ENCODE data around the gene PROB1. TPM values are rescaled to one million over a fixed set of nuclear protein-coding genes. Genes with fewer than 3 reads are reported as not detected.
"Not testable (repeated sequence)": the region's sequence is repeated elsewhere in the genome, so short reads cannot be mapped to it uniquely, and the experiment has no call there.

The PROB1 gene
- total and polyA plus RNA-seq, 2 of the 8 experiments (the other 6 are each of a cell fraction or from before 2014, with no cell fraction given), result 0.89 to 3.1 TPM

DNA sequence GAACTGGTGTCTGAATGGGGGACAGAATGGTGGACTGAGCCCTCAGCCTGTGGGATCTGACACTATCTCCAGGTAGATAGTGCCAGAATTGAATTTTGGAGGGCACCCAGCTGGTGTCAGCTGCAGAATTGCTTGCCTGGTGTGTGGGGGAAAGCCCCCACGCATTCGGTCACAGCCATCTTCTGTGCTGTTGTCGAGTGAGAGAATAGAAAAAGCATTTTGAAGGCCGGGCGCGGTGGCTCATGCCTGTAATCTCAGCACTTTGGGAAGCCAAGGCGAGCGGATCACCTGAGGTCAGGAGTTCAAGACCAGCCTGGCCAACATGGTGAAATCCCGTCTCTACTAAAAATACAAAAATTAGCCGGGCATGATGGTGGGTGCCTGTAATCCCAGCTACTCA, 7.9 kb downstream of the PROB1 start:
- ChIA-PET CTCF (ENCODE audit: partially characterized antibody) (interaction anchor here (0.6 to 2.7 kb wide), 2 partner anchors 16 to 240 kb away, joined by 3 to 15 read pairs; no protein-coding TSS in a partner anchor), POLR2A (ENCODE audit: partially characterized antibody) (interaction anchor here (1.0 to 3.6 kb wide), 6 partner anchors 11 to 94 kb away, joined by 3 to 16 read pairs (median 6); partner anchors contain the start of genes MATR3 and SPATA24)
- not testable (repeated sequence) for H3K79me2 ChIP-seq (ENCODE audit: control insufficient read depth in 1 of 2, insufficient read depth in 2 of 2, low read length in 2 of 2); H3K9me3 ChIP-seq (ENCODE audit: insufficient read depth in 2 of 2, low read depth in 1 of 2, low read length in 1 of 2); H2BK20ac ChIP-seq (ENCODE audit: low read length); H2BK120ac ChIP-seq (replicated peaks; ENCODE audit: low read depth, low read length); H2BK5ac ChIP-seq (ENCODE audit: low read depth, low read length); H3K4me2 ChIP-seq (ENCODE audit: insufficient read depth in 1 of 2, low read depth in 2 of 2, low read length in 2 of 2); H4K91ac ChIP-seq (replicated peaks; ENCODE audit: insufficient read length, low read length); H3K27me3 ChIP-seq (replicated peaks in 1 of 4; ENCODE audit: control insufficient read depth in 3 of 4, extremely low read depth in 1 of 4, insufficient read depth in 3 of 4, low read length in 3 of 4); H2BK15ac ChIP-seq (ENCODE audit: low read length); H3K36me3 ChIP-seq (ENCODE audit: control insufficient read depth in 2 of 4, insufficient read depth in 4 of 4, low read length in 3 of 4); H4K5ac ChIP-seq (ENCODE audit: insufficient read length, low read depth, low read length); H2BK12ac ChIP-seq (ENCODE audit: low read depth, low read length); H2AK5ac ChIP-seq (ENCODE audit: low read depth, low read length); H2AFZ ChIP-seq (ENCODE audit: low read length); H3K14ac ChIP-seq (ENCODE audit: insufficient read length); H3K56ac ChIP-seq (replicated peaks; ENCODE audit: insufficient read length, low read depth, low read length); H3K79me1 ChIP-seq (ENCODE audit: low read depth, low read length); H3K18ac ChIP-seq (ENCODE audit: extremely low read depth, low read length); DNase-seq (ENCODE audit: low read depth in 1 of 2, low spot score in 2 of 2); H3K27ac ChIP-seq (ENCODE audit: low read depth, low read length); H3K9ac ChIP-seq (replicated peaks in 1 of 4; ENCODE audit: extremely low read depth in 1 of 4, low read depth in 3 of 4, low read length in 3 of 4); H4K20me1 ChIP-seq (replicated peaks in 1 of 2; ENCODE audit: control insufficient read depth in 1 of 2, insufficient read depth in 2 of 2, low read length in 2 of 2); H3K4ac ChIP-seq (replicated peaks; ENCODE audit: insufficient read length, low read depth, low read length); FAIRE-seq; H3K4me3 ChIP-seq (ENCODE audit: extremely low read depth in 1 of 4, insufficient read depth in 2 of 4, low read depth in 3 of 4, low read length in 4 of 4); H3K23ac ChIP-seq (ENCODE audit: insufficient read length); H3K23me2 ChIP-seq (ENCODE audit: low read depth, low read length); H4K8ac ChIP-seq (ENCODE audit: extremely low read depth, insufficient read depth, low read length)
- peaks cover 3 to 17% (median 10%) of the 10 kb centered on the region in 4 experiments for H3K4me1 ChIP-seq (replicated peaks in 1 of 4; ENCODE audit: control insufficient read depth in 3 of 4, insufficient read depth in 4 of 4, low read length in 3 of 4)
- WGBS, 2 experiments (ENCODE audit: extremely low coverage in 1 of 2, insufficient coverage in 1 of 2, insufficient read length in 1 of 2, insufficient replicate concordance in 2 of 2, low coverage in 1 of 2, low lambda C conversion rate in 2 of 2, missing lambda C conversion rate in 1 of 2), result 97% methylated on average over 10 of the region's 10 CpGs; no CpG with 5 or more reads in 1 of the 2 experiments
